Astrocyte (in vitro differentiated cells and primary cell): ENCODE measurements around the gene APBA2. TPM values are rescaled to one million over a fixed set of nuclear protein-coding genes. Genes with fewer than 3 reads are reported as not detected.
A peak's percentile ranks its signal among the peaks of the same experiment; 100 is the strongest.

ENCODE experiments used
- DNase-seq: peaks from one replicate; pipeline ENCODE4 v3.0.0-alpha.2; 2010; ENCODE audit warnings: low read depth
- FAIRE-seq: peaks from 2 replicates; lab custom pipeline; 2011; peaks lifted over from hg19 to GRCh38; lab: Jason Lieb, UNC
- H2AFZ ChIP-seq: 2 replicates; pipeline ENCODE4 v1.6.0; 2012; ENCODE audit warnings: low read depth, low read length, inconsistent platforms
- H3K27ac ChIP-seq: 2 replicates; pipeline ENCODE4 v1.5.1; 2011; ENCODE audit warnings: low read depth, low read length, inconsistent platforms
- H3K27me3 ChIP-seq: 2 replicates; pipeline ENCODE4 v1.6.0; 2011; ENCODE audit warnings: low read length, inconsistent platforms; ENCODE audit not compliant: insufficient read depth
- H3K36me3 ChIP-seq: 2 replicates; pipeline ENCODE4 v1.5.1; 2011; ENCODE audit warnings: low read length, inconsistent platforms; ENCODE audit not compliant: insufficient read depth
- H3K4me1 ChIP-seq: 2 replicates; pipeline ENCODE4 v1.5.1; 2011; ENCODE audit warnings: low read length, inconsistent platforms; ENCODE audit not compliant: insufficient read depth
- H3K4me2 ChIP-seq: 2 replicates; pipeline ENCODE4 v1.6.0; 2012; ENCODE audit warnings: low read length, inconsistent platforms
- H3K4me3 ChIP-seq: 2 replicates; pipeline ENCODE4 v1.5.1; 2011; ENCODE audit warnings: low read depth, mild to moderate bottlenecking, low read length, inconsistent platforms; ENCODE audit not compliant: insufficient read depth
- H3K79me2 ChIP-seq: 2 replicates; pipeline ENCODE4 v1.6.0; 2012; ENCODE audit warnings: mild to moderate bottlenecking, low read length, inconsistent platforms; ENCODE audit not compliant: insufficient read depth
- H3K9ac ChIP-seq: 2 replicates; pipeline ENCODE4 v1.6.0; 2012; ENCODE audit warnings: mild to moderate bottlenecking, low read length, inconsistent platforms
- H3K9me3 ChIP-seq: 2 replicates; pipeline ENCODE4 v1.5.1; 2012; ENCODE audit warnings: low read depth, mild to moderate bottlenecking, low read length, inconsistent platforms; ENCODE audit not compliant: insufficient read depth
- H4K20me1 ChIP-seq: 2 replicates; pipeline ENCODE4 v1.6.0; 2012; ENCODE audit warnings: low read length, inconsistent platforms; ENCODE audit not compliant: insufficient read depth
- H3K27ac Mint-ChIP-seq: one replicate; pipeline ENCODE4 v1.8.0; 2021; ENCODE audit warnings: mild to moderate bottlenecking, mixed read lengths; ENCODE audit not compliant: unreplicated experiment
- H3K27me3 Mint-ChIP-seq: one replicate; pipeline ENCODE4 v1.8.0; 2021; ENCODE audit warnings: low read depth, mixed read lengths; ENCODE audit not compliant: unreplicated experiment
- H3K36me3 Mint-ChIP-seq: one replicate; pipeline ENCODE4 v1.8.0; 2021; ENCODE audit warnings: low read depth, mixed read lengths; ENCODE audit not compliant: unreplicated experiment
- H3K4me1 Mint-ChIP-seq: one replicate; pipeline ENCODE4 v1.8.0; 2021; ENCODE audit warnings: low read depth, mixed read lengths; ENCODE audit not compliant: unreplicated experiment
- H3K4me3 Mint-ChIP-seq: one replicate; pipeline ENCODE4 v1.8.0; 2021; ENCODE audit warnings: mild to moderate bottlenecking, moderate library complexity, mixed read lengths; ENCODE audit not compliant: unreplicated experiment
- H3K9me3 Mint-ChIP-seq: one replicate; pipeline ENCODE4 v1.8.0; 2021; ENCODE audit warnings: mild to moderate bottlenecking, mixed read lengths; ENCODE audit not compliant: unreplicated experiment
- CTCF ChIP-seq: IDR thresholded peaks from 2 replicates; pipeline ENCODE4 v1.5.1; 2011; ENCODE audit warnings: low read depth, mild to moderate bottlenecking, inconsistent platforms, low read length, moderate library complexity; ENCODE audit not compliant: insufficient read depth
- EZH2 ChIP-seq: IDR thresholded peaks from 2 replicates; pipeline ENCODE4 v1.6.1; 2012; ENCODE audit warnings: mild to moderate bottlenecking, low read length, inconsistent platforms; ENCODE audit not compliant: insufficient read depth
- total RNA-seq: library from RNA; stranded (reverse); gene quantifications from 2 replicates; pipeline ENCODE4 v1.2.1, GENCODE V29; 2021

APBA2 gene
- total RNA-seq, 1 donor from 2014 or later, result 15.2 TPM

- Histone ChIP-seq H3K4me1 (no peaks in the 10 kb centered on the region), H3K9ac (no peak overlapping the region), H4K20me1 (no peaks in the 10 kb centered on the region), H3K4me2 (no peak overlapping the region), H3K27me3 (peaks cover 7% of the 10 kb centered on the region), H2AFZ (no peak overlapping the region), H3K27ac (no peak overlapping the region), H3K4me3 (no peak overlapping the region), H3K9me3 (no peaks in the 10 kb centered on the region), H3K79me2 (no peaks in the 10 kb centered on the region), H3K36me3 (no peaks in the 10 kb centered on the region)
- Mint-ChIP-seq H3K9me3 (peaks cover 2% of the 10 kb centered on the region), H3K27me3 (peaks cover 32% of the 10 kb centered on the region), H3K4me3 (peak overlapping the region; percentile 1), H3K36me3 (peaks cover 2% of the 10 kb centered on the region), H3K4me1 (peaks cover 2% of the 10 kb centered on the region), H3K27ac (no peak overlapping the region)
- no peak for TF ChIP-seq CTCF
- TF ChIP-seq EZH2, result no peak
- DNase-seq (no peak), FAIRE-seq (no peak)
Measured at GRCh38 chr15:29133791-29134190, 248.0 kb downstream of the APBA2 start.

GRCh38 chr15:29134239-29134638, 248.5 kb downstream of the APBA2 start:
- no peak overlapping the region for H2AFZ ChIP-seq
- no peaks in the 10 kb centered on the region for H3K36me3 ChIP-seq
- H3K4me1 ChIP-seq, result no peaks in the 10 kb centered on the region
- no peaks in the 10 kb centered on the region for H4K20me1 ChIP-seq
- H3K9me3 ChIP-seq, result no peaks in the 10 kb centered on the region
- FAIRE-seq (no peak), DNase-seq (no peak)
- peaks cover 2% of the 10 kb centered on the region for H3K4me1 Mint-ChIP-seq
- H3K79me2 ChIP-seq, result no peaks in the 10 kb centered on the region
- no peak for TF ChIP-seq EZH2
- H3K36me3 Mint-ChIP-seq, result peaks cover 3% of the 10 kb centered on the region
- H3K4me3 ChIP-seq, result no peak overlapping the region
- no peak overlapping the region for H3K4me2 ChIP-seq
- H3K27me3 ChIP-seq, result peaks cover 7% of the 10 kb centered on the region
- no peak overlapping the region for H3K27ac Mint-ChIP-seq
- no peak overlapping the region for H3K4me3 Mint-ChIP-seq
- peaks cover 2% of the 10 kb centered on the region for H3K9me3 Mint-ChIP-seq
- no peak overlapping the region for H3K27ac ChIP-seq
- no peak overlapping the region for H3K9ac ChIP-seq
- H3K27me3 Mint-ChIP-seq, result peaks cover 32% of the 10 kb centered on the region

GRCh38 chr15:29134641-29135308, 249.0 kb downstream of the APBA2 start:
- peaks cover 2% of the 10 kb centered on the region for H3K9me3 Mint-ChIP-seq
- H2AFZ ChIP-seq, result no peak overlapping the region
- peaks cover 3% of the 10 kb centered on the region for H3K36me3 Mint-ChIP-seq
- H3K27ac Mint-ChIP-seq, result no peak overlapping the region
- no peak overlapping the region for H3K4me2 ChIP-seq
- FAIRE-seq, result no peak
- DNase-seq, result no peak
- no peak overlapping the region for H3K4me3 ChIP-seq
- H4K20me1 ChIP-seq, result no peaks in the 10 kb centered on the region
- no peak overlapping the region for H3K9ac ChIP-seq
- H3K27me3 Mint-ChIP-seq, result peaks cover 29% of the 10 kb centered on the region
- H3K79me2 ChIP-seq, result no peaks in the 10 kb centered on the region
- H3K9me3 ChIP-seq, result no peaks in the 10 kb centered on the region
- H3K4me1 ChIP-seq, result no peaks in the 10 kb centered on the region
- no peak overlapping the region for H3K4me3 Mint-ChIP-seq
- H3K4me1 Mint-ChIP-seq, result peaks cover 2% of the 10 kb centered on the region
- TF ChIP-seq CTCF (no peak), EZH2 (no peak)
- no peaks in the 10 kb centered on the region for H3K36me3 ChIP-seq
- H3K27ac ChIP-seq, result no peak overlapping the region
- H3K27me3 ChIP-seq, result peaks cover 7% of the 10 kb centered on the region
